A673 (cell line): Measurements from ENCODE around the gene EIF2B1. TPM values are rescaled to one million over a fixed set of nuclear protein-coding genes. Genes with fewer than 3 reads are reported as not detected.
"Not testable (repeated sequence)": the region's sequence is repeated elsewhere in the genome, so short reads cannot be mapped to it uniquely, and the experiment has no call there.

Source experiments
- BruUV-seq: library from RNA; stranded (reverse); fragments of 400-500 nt; replicated peaks from 2 replicates; lab custom pipeline; 2021; lab: Mats Ljungman, UMichigan
- CTCF ChIA-PET: fragments of 300-600 bp; sonication (Branson Sonifier 250); formaldehyde crosslinking; loops from one replicate; lab custom pipeline; 2022; ENCODE audit warnings: antibody characterized with exemption; lab: Charles Lee
- POLR2A ChIA-PET: fragments of 300-600 bp; sonication (Branson Sonifier 250); formaldehyde crosslinking; loops from one replicate; lab custom pipeline; 2022; ENCODE audit warnings: antibody characterized with exemption; ENCODE audit not compliant: low non-redundant PET; lab: Charles Lee
- DNase-seq: peaks from one replicate; pipeline ENCODE4 v3.0.0-alpha.2; 2015; ENCODE audit warnings: low spot score
- H3K27ac ChIP-seq: fragments of 200-600 bp; sonication (generic); 2 replicates; pipeline ENCODE4 v1.5.1; 2016; ENCODE audit warnings: mixed run types, low read depth, mild to moderate bottlenecking, mixed read lengths, antibody characterized with exemption, low read length; ENCODE audit not compliant: poor library complexity, severe bottlenecking
- H3K27me3 ChIP-seq: fragments of 200-600 bp; sonication (generic); replicated peaks from 2 replicates; pipeline ENCODE4 v1.6.1; 2017; ENCODE audit warnings: mixed run types, low read depth, mild to moderate bottlenecking, mixed read lengths, antibody characterized with exemption, low read length; ENCODE audit not compliant: insufficient read depth, poor library complexity
- H3K36me3 ChIP-seq: fragments of 200-600 bp; sonication (generic); 2 replicates; pipeline ENCODE4 v1.6.1; 2016; ENCODE audit warnings: mixed run types, mild to moderate bottlenecking, mixed read lengths, antibody characterized with exemption, low read length; ENCODE audit not compliant: insufficient read depth, poor library complexity, severe bottlenecking
- H3K4me1 ChIP-seq: fragments of 200-600 bp; sonication (generic); 2 replicates; pipeline ENCODE4 v1.6.1; 2017; ENCODE audit warnings: mixed run types, mild to moderate bottlenecking, mixed read lengths, antibody characterized with exemption, low read length; ENCODE audit not compliant: insufficient read depth, poor library complexity, severe bottlenecking
- H3K4me3 ChIP-seq: fragments of 200-600 bp; sonication (generic); 2 replicates; pipeline ENCODE4 v1.5.1; 2016; ENCODE audit warnings: low read depth, mixed run types, mild to moderate bottlenecking, mixed read lengths, low read length; ENCODE audit not compliant: poor library complexity, severe bottlenecking
- H3K9me3 ChIP-seq: fragments of 200-600 bp; sonication (generic); 2 replicates; pipeline ENCODE4 v1.6.1; 2016; ENCODE audit warnings: mixed run types, low read depth, mild to moderate bottlenecking, mixed read lengths, antibody characterized with exemption, low read length; ENCODE audit not compliant: poor library complexity, severe bottlenecking
- CTCF ChIP-seq: fragments of 300-800, 200-600 bp; sonication (generic); conservative IDR thresholded peaks from 2 replicates; pipeline ENCODE4 v1.5.1; 2017; ENCODE audit warnings: low read depth, mild to moderate bottlenecking, antibody characterized with exemption, low read length, moderate library complexity, mixed read lengths
- EZH2 ChIP-seq: fragments of 200-600 bp; sonication (generic); IDR thresholded peaks from 2 replicates; pipeline ENCODE4 v1.6.1; 2017; ENCODE audit warnings: borderline replicate concordance, low read depth, mild to moderate bottlenecking, mixed read lengths, antibody characterized with exemption, low read length; ENCODE audit not compliant: poor library complexity, severe bottlenecking
- intact Hi-C: fragments of 100-400 bp; cut with micrococcal nuclease; formaldehyde crosslinking; loops from one replicate; pipeline ENCODE4 v1.10.0; 2022; ENCODE audit not compliant: unreplicated experiment
- total RNA-seq: library from RNA; stranded (reverse); gene quantifications from 2 replicates; pipeline ENCODE4 v1.2.3, GENCODE V29; 2021

The EIF2B1 gene
- total RNA-seq, 1 experiment from 2014 or later = 62.0 TPM

DNA sequence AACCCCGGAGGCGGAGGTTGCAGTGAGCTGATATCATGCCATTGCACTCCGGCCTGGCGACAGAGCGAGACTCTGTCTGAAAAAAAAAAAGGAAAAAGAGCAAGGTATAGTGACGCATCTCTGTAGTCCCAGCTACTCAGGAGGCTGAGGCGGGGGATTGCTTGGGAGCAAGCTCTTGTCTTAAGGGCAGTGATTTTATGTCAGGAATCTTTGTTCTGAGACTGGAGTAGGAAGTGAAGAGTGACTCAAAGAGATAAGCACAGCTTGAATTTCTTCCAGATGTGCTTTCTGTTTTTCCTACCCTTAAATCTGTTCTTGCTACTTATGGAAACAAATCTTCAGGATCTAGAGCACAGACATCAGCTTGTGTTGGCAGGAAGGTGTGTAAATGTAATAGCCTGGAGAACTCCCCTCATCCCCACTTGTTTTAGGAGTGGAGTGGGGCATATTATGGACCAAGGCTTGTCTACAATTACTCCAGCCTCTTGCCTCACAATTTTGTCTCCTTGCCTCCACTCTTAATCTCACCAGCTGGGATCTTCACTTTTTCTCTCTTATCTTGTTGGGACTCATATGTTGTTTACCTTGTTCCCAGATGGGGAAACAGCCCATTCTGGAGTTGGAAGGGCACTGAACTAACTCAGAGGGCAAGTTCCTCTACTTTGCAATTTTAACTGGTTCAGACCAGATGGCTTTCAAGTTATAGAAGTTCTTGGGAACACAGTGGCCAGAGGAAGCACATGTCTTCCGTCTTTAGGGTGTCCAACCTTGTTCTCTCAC, 41.6 kb downstream of the EIF2B1 start:
- no peak overlapping the region for H3K27ac ChIP-seq
- H3K27me3 ChIP-seq = no peaks in the 10 kb centered on the region
- no TSS peak for BruUV-seq
- ChIA-PET CTCF (no interaction called here), POLR2A (no interaction called here)
- H3K36me3 ChIP-seq = peaks cover 89% of the 10 kb centered on the region
- TF ChIP-seq EZH2 (no peak), CTCF (no peak)
- intact Hi-C loops = no loop called here
- DNase-seq = no peak
- H3K4me3 ChIP-seq = no peak overlapping the region
- no peaks in the 10 kb centered on the region for H3K9me3 ChIP-seq
- no peaks in the 10 kb centered on the region for H3K4me1 ChIP-seq

GRCh38 chr12:123580772-123581171, 52.7 kb downstream of the EIF2B1 start:
- no peaks in the 10 kb centered on the region for H3K27me3 ChIP-seq
- no peak for DNase-seq
- no peaks in the 10 kb centered on the region for H3K36me3 ChIP-seq
- H3K27ac ChIP-seq = no peak overlapping the region
- CTCF ChIA-PET = no interaction called here
- peaks cover 4% of the 10 kb centered on the region for H3K4me1 ChIP-seq
- intact Hi-C loops = loop anchor here (5.0 kb wide), 1 partner anchor 193 kb away; no protein-coding TSS in a partner anchor
- BruUV-seq = no TSS peak
- H3K9me3 ChIP-seq = no peaks in the 10 kb centered on the region
- TF ChIP-seq CTCF (no peak), EZH2 (no peak)
- POLR2A ChIA-PET = no interaction called here
- H3K4me3 ChIP-seq = no peak overlapping the region

GRCh38 chr12:123578829-123579228, 54.7 kb downstream of the EIF2B1 start:
- H3K4me3 ChIP-seq, H3K27ac ChIP-seq, DNase-seq, CTCF ChIA-PET, H3K27me3 ChIP-seq, H3K4me1 ChIP-seq, BruUV-seq, H3K9me3 ChIP-seq, POLR2A ChIA-PET, H3K36me3 ChIP-seq, intact Hi-C loops: not testable (repeated sequence)

DNA sequence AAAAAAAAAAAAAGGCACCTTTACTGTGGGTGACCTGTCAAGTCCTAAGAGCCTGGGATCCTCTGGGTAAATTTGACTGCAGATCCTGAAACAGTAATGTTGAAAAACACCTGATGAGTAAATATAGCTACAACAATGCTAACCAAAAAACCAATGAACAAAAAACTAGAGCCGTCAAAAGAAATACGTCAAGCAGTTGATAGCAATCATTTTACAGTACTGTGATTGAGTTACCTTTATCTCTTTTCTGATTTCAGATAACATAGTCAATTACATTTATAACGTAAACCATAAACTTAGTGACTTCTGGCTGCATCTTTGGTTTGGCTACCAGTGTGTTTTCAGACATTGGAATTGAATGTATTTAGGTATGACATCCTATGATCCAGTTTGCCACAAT, 55.2 kb downstream of the EIF2B1 start:
- Histone ChIP-seq H3K4me3 (no peak overlapping the region), H3K27me3 (no peaks in the 10 kb centered on the region), H3K4me1 (no peaks in the 10 kb centered on the region), H3K36me3 (no peaks in the 10 kb centered on the region), H3K9me3 (no peaks in the 10 kb centered on the region), H3K27ac (no peak overlapping the region)
- TF ChIP-seq CTCF (no peak), EZH2 (no peak)
- intact Hi-C loops = no loop called here
- ChIA-PET CTCF (no interaction called here), POLR2A (no interaction called here)
- DNase-seq = no peak
- BruUV-seq = no TSS peak
